HCT116 (cell line): ENCODE measurements around the gene WDSUB1. TPM values are rescaled to one million over a fixed set of nuclear protein-coding genes. Genes with fewer than 3 reads are reported as not detected.

Experiments used
- ATAC-seq: fragments of 200-7000 bp; cut with Tn5 transposase; 2 replicates; pipeline ENCODE4 v1.9.1; 2020; ENCODE audit warnings: mild to moderate bottlenecking, moderate library complexity
- BruUV-seq: library from RNA; stranded (reverse); fragments of 400-500 nt; replicated peaks from 2 replicates; lab custom pipeline; 2021; lab: Mats Ljungman, UMichigan
- CTCF ChIA-PET: fragments of 300-600 bp; sonication (Branson Sonifier 250); formaldehyde crosslinking; loops from one replicate; lab custom pipeline; 2021; ENCODE audit warnings: antibody characterized with exemption; lab: Charles Lee
- POLR2A ChIA-PET: fragments of 300-600, 350-600 bp; sonication (Branson Sonifier 250); formaldehyde crosslinking; loops from one replicate; lab custom pipeline; 2021; ENCODE audit warnings: antibody characterized with exemption; lab: Charles Lee
- RAD21 ChIA-PET, 2 experiments: fragments of 300-600 bp; sonication (Branson Sonifier 250); formaldehyde crosslinking; loops; one replicate each; lab custom pipeline; 2023; ENCODE audit warnings: low total read pairs in 2 of 2; ENCODE audit not compliant: uncharacterized antibody in 2 of 2, unreplicated experiment in 2 of 2, low non-redundant PET in 1 of 2; lab: Charles Lee
- DNase-seq: peaks from one replicate; pipeline ENCODE4 v3.0.0-alpha.2; 2010; ENCODE audit warnings: low read depth, low spot score
- H2AFZ ChIP-seq: fragments of 200-600 bp; shearing (Covaris generic), sonication (generic); 2 replicates; pipeline ENCODE4 v1.6.1; 2017; ENCODE audit warnings: low read depth, mixed run types, mixed read lengths, antibody characterized with exemption, low read length; ENCODE audit not compliant: poor library complexity, severe bottlenecking
- H3K27ac ChIP-seq: 2 replicates; pipeline ENCODE4 v1.5.1; 2012; ENCODE audit warnings: low read depth, low read length
- H3K27me3 ChIP-seq: fragments of 200-600 bp; sonication (generic); 2 replicates; pipeline ENCODE4 v1.6.1; 2016; ENCODE audit warnings: mixed run types, low read length, mixed read lengths; ENCODE audit not compliant: insufficient read depth
- H3K36me3 ChIP-seq, 2 experiments: fragments of 200-500 bp in 1 of 2; fragments of 200-600 bp in 1 of 2; sonication (Bioruptor generic) in 1 of 2; sonication (generic) in 1 of 2; 2 replicates each; pipeline versions ENCODE4 v1.5.1 to v1.6.1; 2014 to 2016; ENCODE audit warnings: low read length in 2 of 2, inconsistent platforms in 1 of 2, mixed read lengths in 1 of 2, mixed run types in 1 of 2; ENCODE audit not compliant: insufficient read depth in 2 of 2, control insufficient read depth in 1 of 2
- H3K4me1 ChIP-seq, 2 experiments: fragments of 200-600 bp in 1 of 2; sonication (generic) in 1 of 2; 2 replicates each; pipeline versions ENCODE4 v1.5.1 to v1.6.1; 2012 to 2017; ENCODE audit warnings: low read length in 2 of 2, inconsistent platforms in 1 of 2, mild to moderate bottlenecking in 1 of 2, mixed read lengths in 1 of 2, mixed run types in 1 of 2, moderate library complexity in 1 of 2; ENCODE audit not compliant: insufficient read depth in 2 of 2, control insufficient read depth in 1 of 2
- H3K4me2 ChIP-seq: fragments of 200-600 bp; sonication (generic); 2 replicates; pipeline ENCODE4 v1.6.1; 2017; ENCODE audit warnings: mixed run types, low read length, mixed read lengths
- H3K4me3 ChIP-seq, 2 experiments: fragments of 200-600 bp in 1 of 2; sonication (generic) in 1 of 2; replicated peaks in 1 of 2; 2 replicates each; pipeline ENCODE4 v1.5.1; 2011 to 2016; ENCODE audit warnings: low read length in 2 of 2, control low read depth in 1 of 2, low read depth in 1 of 2, mild to moderate bottlenecking in 1 of 2, mixed read lengths in 1 of 2, mixed run types in 1 of 2
- H3K79me2 ChIP-seq: fragments of 200-600 bp; sonication (generic); 2 replicates; pipeline ENCODE4 v1.6.1; 2017; ENCODE audit warnings: mild to moderate bottlenecking, mixed run types, low read length, moderate library complexity, mixed read lengths; ENCODE audit not compliant: insufficient read depth
- H3K9ac ChIP-seq: fragments of 200-600 bp; sonication (generic); 2 replicates; pipeline ENCODE4 v1.6.1; 2016; ENCODE audit warnings: low read length, mixed read lengths
- H3K9me2 ChIP-seq: fragments of 200-600 bp; sonication (generic), shearing (Covaris generic); 2 replicates; pipeline ENCODE4 v1.6.1; 2017; ENCODE audit warnings: mixed run types, mild to moderate bottlenecking, moderate library complexity; ENCODE audit not compliant: insufficient read depth
- H3K9me3 ChIP-seq, 2 experiments: fragments of 200-500 bp in 1 of 2; fragments of 200-600 bp in 1 of 2; sonication (Bioruptor generic) in 1 of 2; sonication (generic) in 1 of 2; 2 replicates each; pipeline ENCODE4 v1.6.1; 2014 to 2017; ENCODE audit warnings: low read length in 2 of 2, mixed read lengths in 2 of 2, inconsistent platforms in 1 of 2, low read depth in 1 of 2, mild to moderate bottlenecking in 1 of 2, mixed run types in 1 of 2, moderate library complexity in 1 of 2; ENCODE audit not compliant: control insufficient read depth in 1 of 2, insufficient read depth in 1 of 2
- H4K20me1 ChIP-seq: fragments of 200-600 bp; sonication (generic), shearing (Covaris generic); 2 replicates; pipeline ENCODE4 v1.6.1; 2017; ENCODE audit warnings: mixed run types, mild to moderate bottlenecking, moderate library complexity; ENCODE audit not compliant: insufficient read depth
- ATF3 ChIP-seq: IDR thresholded peaks from 2 replicates; pipeline ENCODE4 v1.6.1; 2012
- CEBPB ChIP-seq: IDR thresholded peaks from 2 replicates; pipeline ENCODE4 v1.6.1; 2012; ENCODE audit warnings: low read depth
- ELF1 ChIP-seq: IDR thresholded peaks from 2 replicates; pipeline ENCODE4 v1.6.1; 2012; ENCODE audit warnings: low read depth, borderline replicate concordance
- POLR2AphosphoS5 ChIP-seq: IDR thresholded peaks from 2 replicates; pipeline ENCODE4 v1.6.1; 2011; ENCODE audit warnings: mild to moderate bottlenecking, low read depth, low read length, moderate library complexity
- SIN3A ChIP-seq: IDR thresholded peaks from 2 replicates; pipeline ENCODE4 v1.6.1; 2012; ENCODE audit warnings: low read depth
- intact Hi-C: fragments of 100-400 bp; cut with micrococcal nuclease; formaldehyde crosslinking; loops from 2 replicates; pipeline ENCODE4 v1.10.0; 2022
- total RNA-seq: library from RNA; stranded (reverse); gene quantifications from one replicate; pipeline ENCODE4 v1.2.1, GENCODE V29; 2021; ENCODE audit not compliant: unreplicated experiment
- TF ChIP-seq, protein P1 (sequence below): IDR thresholded peaks from 2 replicates; pipeline ENCODE4 v1.6.1; 2012; ENCODE audit warnings: low read depth
- TF ChIP-seq, protein P2 (sequence below): IDR thresholded peaks from 2 replicates; pipeline ENCODE4 v1.6.1; 2012

Gene WDSUB1
- total RNA-seq, 1 experiment from 2014 or later = 8.8 TPM

- Histone ChIP-seq H4K20me1 (no peaks in the 10 kb centered on the region), H3K79me2 (no peaks in the 10 kb centered on the region), H3K4me1 (no peaks in the 10 kb centered on the region), H3K9me2 (no peaks in the 10 kb centered on the region), H3K27ac (no peak overlapping the region)
- intact Hi-C loops = loop anchor here (10.0 kb wide), 1 partner anchor 416 kb away; the partner anchor contains the start of gene MARCHF7
- no TSS peak for BruUV-seq
- POLR2A ChIA-PET = no interaction called here
- no peak for TF ChIP-seq CEBPB
- no peak for TF ChIP-seq POLR2AphosphoS5
- TF ChIP-seq ELF1 = no peak
- TF ChIP-seq ATF3 = no peak
- no peak for TF ChIP-seq SIN3A
- TF ChIP-seq, protein P1, sequence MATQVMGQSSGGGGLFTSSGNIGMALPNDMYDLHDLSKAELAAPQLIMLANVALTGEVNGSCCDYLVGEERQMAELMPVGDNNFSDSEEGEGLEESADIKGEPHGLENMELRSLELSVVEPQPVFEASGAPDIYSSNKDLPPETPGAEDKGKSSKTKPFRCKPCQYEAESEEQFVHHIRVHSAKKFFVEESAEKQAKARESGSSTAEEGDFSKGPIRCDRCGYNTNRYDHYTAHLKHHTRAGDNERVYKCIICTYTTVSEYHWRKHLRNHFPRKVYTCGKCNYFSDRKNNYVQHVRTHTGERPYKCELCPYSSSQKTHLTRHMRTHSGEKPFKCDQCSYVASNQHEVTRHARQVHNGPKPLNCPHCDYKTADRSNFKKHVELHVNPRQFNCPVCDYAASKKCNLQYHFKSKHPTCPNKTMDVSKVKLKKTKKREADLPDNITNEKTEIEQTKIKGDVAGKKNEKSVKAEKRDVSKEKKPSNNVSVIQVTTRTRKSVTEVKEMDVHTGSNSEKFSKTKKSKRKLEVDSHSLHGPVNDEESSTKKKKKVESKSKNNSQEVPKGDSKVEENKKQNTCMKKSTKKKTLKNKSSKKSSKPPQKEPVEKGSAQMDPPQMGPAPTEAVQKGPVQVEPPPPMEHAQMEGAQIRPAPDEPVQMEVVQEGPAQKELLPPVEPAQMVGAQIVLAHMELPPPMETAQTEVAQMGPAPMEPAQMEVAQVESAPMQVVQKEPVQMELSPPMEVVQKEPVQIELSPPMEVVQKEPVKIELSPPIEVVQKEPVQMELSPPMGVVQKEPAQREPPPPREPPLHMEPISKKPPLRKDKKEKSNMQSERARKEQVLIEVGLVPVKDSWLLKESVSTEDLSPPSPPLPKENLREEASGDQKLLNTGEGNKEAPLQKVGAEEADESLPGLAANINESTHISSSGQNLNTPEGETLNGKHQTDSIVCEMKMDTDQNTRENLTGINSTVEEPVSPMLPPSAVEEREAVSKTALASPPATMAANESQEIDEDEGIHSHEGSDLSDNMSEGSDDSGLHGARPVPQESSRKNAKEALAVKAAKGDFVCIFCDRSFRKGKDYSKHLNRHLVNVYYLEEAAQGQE = no peak
- TF ChIP-seq, protein P2, sequence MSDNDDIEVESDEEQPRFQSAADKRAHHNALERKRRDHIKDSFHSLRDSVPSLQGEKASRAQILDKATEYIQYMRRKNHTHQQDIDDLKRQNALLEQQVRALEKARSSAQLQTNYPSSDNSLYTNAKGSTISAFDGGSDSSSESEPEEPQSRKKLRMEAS = no peak
- TF ChIP-seq, all 23 proteins: peak for 0
- CTCF ChIA-PET = no interaction called here
- no peaks in the 10 kb centered on the region for H3K9me3 ChIP-seq
- ATAC-seq = no peak
- DNase-seq = no peak
- no peaks in the 10 kb centered on the region for H3K36me3 ChIP-seq
- no peak overlapping the region for H3K4me3 ChIP-seq
- H3K27me3 ChIP-seq = no peaks in the 10 kb centered on the region
- H3K9ac ChIP-seq = no peak overlapping the region
- RAD21 ChIA-PET = no interaction called here
- no peak overlapping the region for H2AFZ ChIP-seq
- no peak overlapping the region for H3K4me2 ChIP-seq
These were observed 12.5 kb upstream of the WDSUB1 start for GRCh38 chr2:159298967-159299366.
